Body of pancreas (tissue), 4 donors: Measurements from ENCODE around the gene CCL28. TPM values are rescaled to one million over a fixed set of nuclear protein-coding genes. Genes with fewer than 3 reads are reported as not detected.
A peak's percentile ranks its signal among the peaks of the same experiment; 100 is the strongest.

Source experiments
- ATAC-seq: fragments of 150-250 bp; one replicate; pipeline ENCODE4 v1.9.1; 2016
- DNase-seq, 4 donors: peaks; one replicate each; pipeline ENCODE4 v3.0.0-alpha.2; 2019
- H3K27ac ChIP-seq, 4 donors: fragments of 200-600 bp; sonication (generic); 1 replicate in 3 of 4; 2 replicates in 1 of 4; pipeline versions ENCODE4 v1.5.1 to v1.6.1; 2016 to 2019; ENCODE audit warnings: mild to moderate bottlenecking in 1 of 4, mixed read lengths in 1 of 4, moderate library complexity in 1 of 4
- H3K27me3 ChIP-seq, 2 donors: fragments of 200-600 bp; sonication (generic); one replicate each; pipeline ENCODE4 v1.6.0; 2016; ENCODE audit warnings: mild to moderate bottlenecking in 1 of 2
- H3K36me3 ChIP-seq, 2 donors: fragments of 200-600 bp; sonication (generic); replicated peaks in 1 of 2; 2 replicates each; pipeline ENCODE4 v1.5.1; 2016; ENCODE audit warnings: low read depth in 2 of 2; ENCODE audit not compliant: insufficient read depth in 1 of 2
- H3K4me1 ChIP-seq: fragments of 200-600 bp; sonication (generic); one replicate; pipeline ENCODE4 v1.6.0; 2016
- H3K4me3 ChIP-seq, 2 donors: fragments of 200-600 bp; sonication (generic); 1 replicate in 1 of 2; 2 replicates in 1 of 2; pipeline ENCODE4 v1.5.1; 2016 to 2019
- H3K9me3 ChIP-seq, 3 donors: fragments of 200-600 bp; sonication (generic); 1 replicate in 2 of 3; 2 replicates in 1 of 3; pipeline ENCODE4 v1.5.1; 2016
- CTCF ChIP-seq, 7 experiments: fragments of 450-650 bp in 4 of 7; fragments of 200-600 bp in 3 of 7; sonication (generic) in 3 of 7; IDR thresholded peaks; one replicate each; pipeline ENCODE4 v1.5.1; 2016 to 2019; ENCODE audit warnings: antibody characterized with exemption in 7 of 7
- POLR2A ChIP-seq, 3 donors: fragments of 450-650 bp; IDR thresholded peaks; one replicate each; pipeline ENCODE4 v1.6.1; 2016; ENCODE audit warnings: antibody characterized with exemption in 3 of 3, mild to moderate bottlenecking in 2 of 3
- WGBS, 2 donors: methylation state at CpG; one replicate each; pipeline ENCODE4 v1.1.5; 2017; 5-methylcytosine and 5-hydroxymethylcytosine counted together
- intact Hi-C: fragments of 100-400 bp; cut with DNase I; formaldehyde crosslinking; loops from one replicate; pipeline ENCODE4 v1.15.1; 2023
- total RNA-seq, 2 donors: library from RNA; depleted of rRNA; stranded (reverse); fragments of >200 nt; gene quantifications; one replicate each; pipeline ENCODE4 v1.1.0, GENCODE V29; 2016

Gene CCL28
- total RNA-seq, 2 donors from 2014 or later, result 10.5 to 21.0 TPM

- peak in 1 of 4 donors; percentile 34 for DNase-seq
- no peak for TF ChIP-seq POLR2A (IDR thresholded peaks at IDR 0.05)
- no peak for TF ChIP-seq CTCF (IDR thresholded peaks at IDR 0.05)
- H3K9me3 ChIP-seq, result no peaks in the 10 kb centered on the region
- H3K27me3 ChIP-seq, result no peaks in the 10 kb centered on the region
- peaks cover 41% of the 10 kb centered on the region for H3K4me1 ChIP-seq
- 40 to 45% methylated on average over 4 of the region's 4 CpGs for WGBS, 2 donors
- no peaks in the 10 kb centered on the region for H3K36me3 ChIP-seq
- intact Hi-C loops, result no loop called here
- peak overlapping the region; percentile 51 to 82 (median 79) for H3K27ac ChIP-seq
- ATAC-seq, result peak; percentile 33
- H3K4me3 ChIP-seq, result no peak overlapping the region
These were observed 21.2 kb upstream of the CCL28 start for GRCh38 chr5:43433382-43433781.

GRCh38 chr5:43432486-43433375, 20.5 kb upstream of the CCL28 start:
- Histone ChIP-seq H3K4me3 (no peak overlapping the region), H3K27me3 (no peaks in the 10 kb centered on the region), H3K36me3 (no peaks in the 10 kb centered on the region), H3K9me3 (no peaks in the 10 kb centered on the region), H3K4me1 (peaks cover 41% of the 10 kb centered on the region), H3K27ac (peak overlapping the region; percentile 51 to 82 (median 79))
- DNase-seq (peak; percentile 76 to 83 (median 82)), ATAC-seq (peak; percentile 91)
- intact Hi-C loops, result no loop called here
- TF ChIP-seq POLR2A (IDR thresholded peaks at IDR 0.05) (no peak), CTCF (IDR thresholded peaks at IDR 0.05) (no peak)
- WGBS, 2 donors, result 15 to 23% methylated on average over 3 of the region's 3 CpGs

GRCh38 chr5:43429706-43430105, 17.5 kb upstream of the CCL28 start:
- H3K27me3 ChIP-seq, result no peaks in the 10 kb centered on the region
- WGBS, 2 donors, result 88 to 89% methylated on average over 2 of the region's 2 CpGs
- intact Hi-C loops, result no loop called here
- DNase-seq (no peak), ATAC-seq (no peak)
- peaks cover 41% of the 10 kb centered on the region for H3K4me1 ChIP-seq
- H3K9me3 ChIP-seq, result no peaks in the 10 kb centered on the region
- no peak overlapping the region for H3K27ac ChIP-seq
- H3K36me3 ChIP-seq, result no peaks in the 10 kb centered on the region
- no peak overlapping the region for H3K4me3 ChIP-seq
- no peak for TF ChIP-seq CTCF (IDR thresholded peaks at IDR 0.05)
- no peak for TF ChIP-seq POLR2A (IDR thresholded peaks at IDR 0.05)

- Histone ChIP-seq H3K4me1 (peaks cover 39% of the 10 kb centered on the region), H3K4me3 (no peak overlapping the region), H3K9me3 (no peaks in the 10 kb centered on the region), H3K27me3 (no peaks in the 10 kb centered on the region), H3K27ac (peak overlapping the region in 1 of 4 donors; percentile 62), H3K36me3 (no peaks in the 10 kb centered on the region)
- intact Hi-C loops, result no loop called here
- TF ChIP-seq POLR2A (IDR thresholded peaks at IDR 0.05) (no peak), CTCF (IDR thresholded peaks at IDR 0.05) (no peak)
- ATAC-seq, result no peak
- 68 to 90% methylated on average over 7 of the region's 7 CpGs for WGBS, 2 donors
- DNase-seq, result no peak
These were observed 16.8 kb upstream of the CCL28 start for GRCh38 chr5:43429016-43429415.
